Parietal lobe (tissue), 2 donors: ENCODE results near the gene SLC35A2. TPM values are rescaled to one million over a fixed set of nuclear protein-coding genes. Genes with fewer than 3 reads are reported as not detected.

Experiments used
- small RNA-seq: library from RNA; depleted of rRNA; stranded (forward); fragments of <200 nt; gene quantifications from one replicate; pipeline ENCODE3, GENCODE V24; 2014; ENCODE audit warnings: low replicate concordance
- total RNA-seq: library from RNA; depleted of rRNA; stranded (reverse); fragments of >200 nt; gene quantifications from one replicate; pipeline ENCODE4 v1.2.3, GENCODE V29; 2014

Gene SLC35A2
- 6.9 TPM for total RNA-seq

GRCh38 chrX:48911412-48912182 is at the start of gene SLC35A2:
TSS of gene SLC35A2 (minus strand) at chrX:48911646. CDS start at chrX:48911636, 10 bp downstream.

GRCh38 chrX:48957477-48957826 is 46.0 kb upstream of the SLC35A2 start, which contains the start of gene OTUD5:
TSS of gene OTUD5 (minus strand) at chrX:48957607. CDS start at chrX:48957570, 37 bp downstream.

DNA sequence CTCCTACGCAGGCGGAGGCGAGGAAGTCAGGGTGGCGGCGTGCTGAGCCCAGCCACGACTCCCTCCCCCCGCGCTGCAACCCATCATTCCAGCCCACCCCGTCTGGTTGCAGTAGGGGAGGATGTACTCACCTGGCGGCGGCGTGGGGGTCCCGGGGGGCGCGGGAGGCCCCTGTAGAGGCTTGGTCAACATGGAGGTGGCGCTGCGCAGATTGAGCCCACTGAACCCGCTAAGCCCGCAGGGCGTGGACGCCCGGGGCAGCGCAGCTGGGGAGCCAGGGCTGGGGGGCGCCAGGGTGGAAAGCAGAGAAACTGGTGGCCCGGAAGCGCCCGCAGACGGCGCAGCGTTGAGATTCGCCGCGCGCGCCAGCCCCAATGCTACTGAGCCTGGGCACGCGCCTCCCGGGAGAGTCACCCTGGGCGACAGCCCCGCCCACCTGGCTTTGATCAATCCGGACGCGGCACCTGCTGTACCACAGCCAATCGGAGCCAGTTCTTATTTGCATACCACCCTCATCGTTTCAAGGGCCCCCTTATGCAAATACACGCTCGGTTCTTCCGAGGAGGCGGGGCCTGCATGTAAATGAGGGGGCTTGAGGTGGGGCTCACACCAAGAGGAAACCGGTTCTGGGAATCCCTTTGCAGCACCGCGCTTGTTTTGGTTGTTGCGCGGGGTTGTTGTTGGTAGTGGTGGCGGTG is 7.3 kb upstream of the SLC35A2 start, which contains the start of gene PIM2:
Gene PIM2 (minus strand): TSS at position 382 of the 698 bp plus-strand sequence. CDS start 190 bp downstream, at position 192.

GRCh38 chrX:48897625-48898306 is 13.7 kb downstream of the SLC35A2 start, which contains the start of the genes PQBP1 and TIMM17B:
TSS of gene PQBP1 (plus strand) at chrX:48897930. CDS start at chrX:48898510, 580 bp downstream.
TSS of gene TIMM17B (minus strand) at chrX:48897768. CDS start at chrX:48897749, 19 bp downstream.

Small RNA genes within 50 kb of the gene (small RNA-seq; reads per million reads assigned to genes)
- not detected for gene RNU6-722P

Other genes starting within 250 kb of the SLC35A2 start
- 0.63 TPM for gene WAS, start 227.8 kb downstream of the SLC35A2 start, total RNA-seq
- 2.8 TPM for gene SUV39H1, start 214.9 kb downstream of the SLC35A2 start, total RNA-seq
- not detected for gene GLOD5, start 149.9 kb downstream of the SLC35A2 start, total RNA-seq
- not detected for gene GATA1, start 125.1 kb downstream of the SLC35A2 start, total RNA-seq
- 125 TPM for gene HDAC6, start 109.6 kb downstream of the SLC35A2 start, total RNA-seq
- not detected for gene ERAS, start 85.1 kb downstream of the SLC35A2 start, total RNA-seq
- 63.5 TPM for gene PCSK1N, start 76.0 kb downstream of the SLC35A2 start, total RNA-seq
- 19.4 TPM for gene TIMM17B, start 13.9 kb downstream of the SLC35A2 start, total RNA-seq
- 34.7 TPM for gene PQBP1, start 13.7 kb downstream of the SLC35A2 start, total RNA-seq
- 9.7 TPM for gene PIM2, start 7.4 kb upstream of the SLC35A2 start, total RNA-seq
- gene OTUD5, start 46.0 kb upstream of the SLC35A2 start, total RNA-seq, result 30.4 TPM
- 0.63 TPM for gene KCND1, start 60.2 kb upstream of the SLC35A2 start, total RNA-seq
- gene GRIPAP1, start 90.6 kb upstream of the SLC35A2 start, total RNA-seq, result 49.8 TPM
- gene TFE3, start 131.7 kb upstream of the SLC35A2 start, total RNA-seq, result 12.2 TPM
- gene CCDC120, start 147.4 kb upstream of the SLC35A2 start, total RNA-seq, result 5.3 TPM
- gene PRAF2, start 162.4 kb upstream of the SLC35A2 start, total RNA-seq, result 7.8 TPM
- 37.6 TPM for gene WDR45, start 168.2 kb upstream of the SLC35A2 start, total RNA-seq
- 20.3 TPM for gene GPKOW, start 212.1 kb upstream of the SLC35A2 start, total RNA-seq